8988T (cell line): ENCODE results near the gene MMP10.
"Not testable (repeated sequence)": the region's sequence is repeated elsewhere in the genome, so short reads cannot be mapped to it uniquely, and the experiment has no call there.

Experiments
- DNase-seq: peaks from one replicate; pipeline ENCODE4 v3.0.0; 2011

The MMP10 gene

GRCh38 chr11:102783016-102783415, 2.6 kb upstream of the MMP10 start:
- DNase-seq, result no peak

GRCh38 chr11:102781676-102782075, 1.2 kb upstream of the MMP10 start:
- no peak for DNase-seq

GRCh38 chr11:102776454-102776853, 4.0 kb downstream of the MMP10 start:
- DNase-seq, result no peak

GRCh38 chr11:102773386-102773785, 7.0 kb downstream of the MMP10 start:
- DNase-seq, result no peak

GRCh38 chr11:102771351-102771750, 9.1 kb downstream of the MMP10 start:
- DNase-seq, result no peak

GRCh38 chr11:102770191-102770590, 10.2 kb downstream of the MMP10 start:
- DNase-seq, result no peak

GRCh38 chr11:102767800-102768199, 12.6 kb downstream of the MMP10 start:
- no peak for DNase-seq

GRCh38 chr11:102763440-102763839, 17.0 kb downstream of the MMP10 start:
- DNase-seq, result no peak

- no peak for DNase-seq
Observed at GRCh38 chr11:102762361-102762767, 18.1 kb downstream of the MMP10 start.

GRCh38 chr11:102761646-102762238, 18.7 kb downstream of the MMP10 start:
- DNase-seq, result no peak

GRCh38 chr11:102760344-102761035, 19.9 kb downstream of the MMP10 start:
- no peak for DNase-seq

- DNase-seq, result no peak
Observed at GRCh38 chr11:102757823-102758549, 22.4 kb downstream of the MMP10 start.

- DNase-seq, result no peak
Observed at GRCh38 chr11:102753267-102753666, 27.2 kb downstream of the MMP10 start.

- no peak for DNase-seq
Observed at GRCh38 chr11:102751673-102752072, 28.8 kb downstream of the MMP10 start.

- no peak for DNase-seq
Observed at GRCh38 chr11:102749101-102749722, 31.2 kb downstream of the MMP10 start.

- not testable (repeated sequence) for DNase-seq
Observed at GRCh38 chr11:102746746-102747578, 33.5 kb downstream of the MMP10 start.

GRCh38 chr11:102734650-102735049, 45.8 kb downstream of the MMP10 start:
- DNase-seq, result no peak

GRCh38 chr11:102733232-102733875, 47.1 kb downstream of the MMP10 start:
- DNase-seq, result peak; percentile 22

GRCh38 chr11:102730944-102731343, 49.5 kb downstream of the MMP10 start:
- not testable (repeated sequence) for DNase-seq

- DNase-seq, result no peak
Observed at GRCh38 chr11:102729849-102730815, 50.3 kb downstream of the MMP10 start.

GRCh38 chr11:102727890-102728289, 52.5 kb downstream of the MMP10 start:
- DNase-seq, result no peak
